HG03103 (cell line): ENCODE measurements around the gene XPO4.
"Not testable (repeated sequence)": the region's sequence is repeated elsewhere in the genome, so short reads cannot be mapped to it uniquely, and the experiment has no call there.

Experiments
- ATAC-seq: cut with Tn5 transposase; IDR thresholded peaks from one replicate; pipeline ENCODE4 v1.9.1; 2021; ENCODE audit warnings: low read depth; ENCODE audit not compliant: unreplicated experiment

The XPO4 gene

GRCh38 chr13:20902438-20903163 lies at the start of gene XPO4:
Gene XPO4 (minus strand): TSS chr13:20902746. CDS start chr13:20902738, 8 bp downstream.
- peak; percentile 96 for ATAC-seq

DNA sequence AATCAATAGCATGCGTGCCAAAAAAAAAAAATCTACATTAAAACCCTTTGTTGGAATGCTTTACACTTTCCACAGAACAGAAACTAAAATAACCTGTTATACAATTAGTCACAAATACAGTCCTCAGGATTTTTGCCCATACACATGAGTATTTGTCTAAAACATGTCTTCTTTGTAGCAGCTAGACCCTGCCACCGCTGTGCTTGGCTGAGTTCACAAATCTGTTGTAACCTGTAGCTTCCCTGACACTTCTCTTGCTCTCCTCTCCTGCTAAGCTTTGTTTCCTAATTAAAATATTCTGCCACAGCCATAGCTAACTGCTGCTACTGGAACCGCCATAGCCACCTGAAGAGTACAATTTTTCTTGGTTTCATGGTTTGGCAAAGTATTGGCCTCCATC lies 45.5 kb upstream of the XPO4 start:
- not testable (repeated sequence) for ATAC-seq

- ATAC-seq, result no peak
Measured at GRCh38 chr13:20945952-20946383, 43.4 kb upstream of the XPO4 start.

- no peak for ATAC-seq
Measured at GRCh38 chr13:20942938-20943559, 40.5 kb upstream of the XPO4 start.

GRCh38 chr13:20940511-20940910 lies 38.0 kb upstream of the XPO4 start:
- ATAC-seq, result not testable (repeated sequence)

DNA sequence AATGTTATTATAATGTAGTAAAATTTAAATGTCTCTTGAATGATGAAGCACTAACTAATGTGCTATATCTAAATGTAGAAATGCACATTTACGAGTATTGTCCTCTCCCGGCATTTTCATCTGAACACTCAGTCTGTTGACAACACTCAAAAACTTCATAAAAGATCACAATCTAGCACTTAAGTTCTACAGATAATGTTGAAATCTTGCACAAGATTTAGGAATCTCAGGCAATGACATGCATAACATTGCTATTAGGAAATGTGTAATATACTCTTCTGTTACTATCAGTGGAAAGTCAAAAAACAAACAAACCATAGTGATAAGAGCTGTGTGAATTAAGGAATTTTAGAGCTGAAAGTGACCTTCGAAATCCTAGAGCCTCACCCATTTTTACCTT lies 37.5 kb upstream of the XPO4 start:
- no peak for ATAC-seq

- no peak for ATAC-seq
Measured at GRCh38 chr13:20939662-20940061, 37.1 kb upstream of the XPO4 start.

DNA sequence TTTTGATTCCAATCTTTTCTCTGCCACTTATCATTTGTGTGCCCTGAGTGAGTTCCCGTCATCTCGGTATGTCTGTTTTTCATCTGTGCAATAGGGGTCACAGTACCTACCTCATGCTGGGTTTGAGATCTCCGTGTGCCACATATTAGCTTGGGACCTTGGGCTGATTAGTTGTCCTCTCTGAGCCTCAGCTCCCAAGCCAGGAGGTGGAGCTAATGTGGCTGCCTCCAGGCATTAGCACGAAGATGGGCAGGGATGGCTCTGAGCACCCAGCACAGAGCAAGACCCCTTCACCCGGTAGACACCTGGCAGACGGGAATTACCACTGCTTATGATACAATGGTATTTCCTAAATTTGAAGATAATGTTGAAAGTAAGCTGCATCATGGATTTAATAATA lies 35.8 kb upstream of the XPO4 start:
- no peak for ATAC-seq

DNA sequence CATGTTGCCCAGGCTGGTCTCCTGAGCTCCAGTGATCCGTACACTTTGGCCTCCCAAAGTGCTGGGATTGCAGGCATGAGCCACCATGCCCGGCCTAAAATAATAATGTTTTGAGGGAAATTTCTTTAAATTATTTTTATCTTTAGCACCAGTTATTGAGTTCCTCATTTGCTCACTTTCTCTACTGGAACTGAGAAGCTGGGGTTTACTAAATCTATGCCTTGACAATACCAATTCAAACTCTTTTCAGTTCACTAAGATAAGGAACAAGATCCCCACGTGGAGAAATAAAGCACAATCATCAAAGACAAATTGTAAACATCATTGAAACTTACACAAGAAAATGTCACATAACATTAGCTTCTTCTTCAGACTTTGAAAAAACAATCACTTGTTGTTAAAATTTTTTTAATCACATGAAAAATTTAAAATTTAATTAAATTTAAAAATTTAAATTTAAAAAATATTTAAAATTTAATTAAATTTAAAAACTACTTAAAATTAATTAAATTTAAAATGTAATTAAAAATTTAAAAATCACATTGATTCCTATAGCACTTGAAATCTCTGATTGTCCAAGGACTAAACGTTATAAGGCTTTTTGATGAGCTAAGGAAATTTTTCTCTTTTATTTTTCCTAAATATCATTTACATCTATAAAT lies 25.2 kb upstream of the XPO4 start:
- ATAC-seq, result no peak

- ATAC-seq, result not testable (repeated sequence)
Measured at GRCh38 chr13:20925395-20925790, 22.8 kb upstream of the XPO4 start.

- no peak for ATAC-seq
Measured at GRCh38 chr13:20924758-20925394, 22.3 kb upstream of the XPO4 start.

GRCh38 chr13:20923272-20923671 lies 20.7 kb upstream of the XPO4 start:
- no peak for ATAC-seq

GRCh38 chr13:20921572-20921971 lies 19.0 kb upstream of the XPO4 start:
- ATAC-seq, result no peak

- not testable (repeated sequence) for ATAC-seq
Measured at GRCh38 chr13:20915676-20916075, 13.1 kb upstream of the XPO4 start.

DNA sequence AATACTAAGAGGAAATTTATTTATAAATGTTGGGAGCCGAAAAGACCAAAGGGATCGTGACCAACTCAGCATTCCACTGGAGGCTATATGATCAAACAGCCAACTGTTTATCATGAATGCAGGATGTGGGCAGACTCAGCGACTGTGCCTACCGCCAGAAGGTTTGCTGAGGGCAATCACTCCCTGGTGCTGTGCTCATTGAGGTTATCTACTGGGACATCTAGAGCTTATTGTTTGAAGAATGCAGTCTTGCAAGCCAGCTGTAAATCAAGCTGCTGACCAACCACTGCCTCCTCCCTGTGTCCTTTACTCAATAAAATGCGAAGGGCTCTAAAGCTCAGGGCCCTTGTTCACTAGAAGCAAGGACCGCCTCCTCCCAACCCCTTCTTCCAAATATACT lies 8.5 kb upstream of the XPO4 start:
- no peak for ATAC-seq

DNA sequence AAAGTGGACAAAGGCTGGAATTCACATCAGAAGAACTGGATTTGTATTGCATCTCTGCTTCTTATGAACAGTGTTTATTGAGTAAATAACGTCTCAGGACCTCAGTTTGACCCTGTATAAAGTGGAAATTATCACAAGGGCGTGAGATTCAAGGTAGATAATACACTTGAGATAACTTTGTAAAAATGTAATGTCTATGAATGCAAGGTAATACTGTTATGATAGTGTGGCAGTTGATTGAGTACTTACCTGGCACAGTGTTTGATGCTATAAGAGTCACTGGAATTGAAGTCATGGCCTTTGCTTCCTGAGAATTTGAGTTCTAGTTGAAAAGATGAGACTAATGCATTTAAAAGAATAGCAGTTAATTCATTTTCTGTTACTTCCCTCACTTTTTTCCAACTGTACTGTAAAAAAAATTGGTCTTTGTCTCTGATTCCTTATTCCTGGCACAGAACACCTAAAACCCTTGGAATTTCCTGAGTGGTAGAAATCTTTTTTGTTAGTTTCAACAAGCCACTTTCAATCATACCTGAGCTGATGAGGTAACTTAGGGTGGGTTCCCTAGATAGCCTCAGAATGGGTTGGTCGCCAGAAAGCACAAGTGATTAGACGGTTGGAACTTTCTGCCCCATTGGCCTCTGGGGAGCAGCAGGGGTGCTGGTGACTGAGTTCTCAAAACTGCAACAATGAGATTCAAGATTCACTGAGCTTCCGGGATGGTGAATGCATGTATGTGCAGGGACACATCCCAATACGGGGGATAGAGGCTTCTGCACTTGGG lies 6.4 kb upstream of the XPO4 start:
- no peak for ATAC-seq

DNA sequence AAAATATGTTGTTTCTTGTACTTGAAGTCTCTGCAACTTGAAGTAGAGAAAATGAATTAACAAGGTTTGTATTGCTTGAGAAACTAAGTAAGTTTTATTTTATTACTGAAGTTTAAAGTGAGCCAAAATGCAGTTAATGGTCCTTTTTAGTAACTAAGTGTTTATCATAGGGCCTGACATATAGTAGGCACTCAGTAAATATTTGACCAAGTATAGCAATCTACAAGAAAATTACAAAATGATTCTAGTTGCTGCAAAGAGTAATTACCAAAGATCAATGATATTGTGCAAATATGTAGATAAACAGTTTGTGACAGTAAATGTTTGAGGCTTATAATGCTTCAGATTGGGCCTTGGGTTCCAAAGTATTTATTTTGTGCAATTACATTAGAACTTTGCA lies 2.4 kb upstream of the XPO4 start:
- no peak for ATAC-seq

DNA sequence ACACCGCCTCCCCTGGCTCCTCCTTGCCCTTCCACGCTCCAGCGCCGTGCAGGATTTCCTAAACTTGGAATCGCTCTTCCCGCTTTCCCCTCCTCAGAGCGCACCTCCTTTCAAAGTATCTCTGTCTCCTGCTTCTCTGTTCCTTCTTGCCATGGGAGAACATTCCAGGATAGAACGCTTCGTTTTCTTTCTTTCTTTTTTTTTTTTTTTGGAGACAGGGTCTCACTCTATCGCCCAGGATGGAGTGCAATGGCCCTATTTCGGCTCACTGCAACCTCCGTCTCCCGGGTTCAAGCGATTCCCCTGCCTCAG lies 574 bp upstream of the XPO4 start:
- no peak for ATAC-seq

DNA sequence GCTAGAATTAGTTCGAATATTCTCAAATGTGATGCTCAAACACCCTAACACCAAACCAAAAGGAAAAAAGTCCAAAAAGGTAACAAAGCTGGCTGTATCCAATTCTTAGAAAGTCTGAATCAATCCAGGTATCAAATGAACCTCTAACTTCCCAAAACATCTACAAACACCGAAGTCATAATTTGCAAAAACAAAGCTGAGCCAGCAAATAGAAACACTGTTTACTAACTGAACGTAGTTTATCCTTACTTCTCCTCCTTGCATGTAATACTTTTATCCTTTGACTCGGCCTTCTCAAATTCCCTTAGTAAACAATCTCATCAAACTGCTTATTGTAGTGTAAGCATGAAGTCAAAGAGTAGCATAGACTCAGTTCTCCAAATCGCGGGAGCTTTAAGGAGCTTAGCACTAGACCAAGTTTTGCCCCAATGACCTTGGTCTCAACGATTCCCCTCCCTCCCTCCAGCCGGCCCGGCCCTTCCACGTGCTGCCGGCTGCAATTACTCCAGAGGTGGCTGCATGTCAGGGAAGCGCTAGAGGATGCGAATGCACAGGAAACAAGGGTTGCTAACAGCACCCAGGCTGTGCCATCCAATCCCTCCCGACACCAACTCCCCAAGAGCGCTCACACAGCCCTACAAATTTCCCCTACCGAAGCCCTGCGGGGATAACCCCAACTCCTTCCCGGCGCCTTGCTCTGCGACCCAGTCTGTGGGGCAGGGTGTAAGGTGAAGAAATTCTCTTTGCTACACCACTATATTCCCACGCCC lies 693 bp downstream of the XPO4 start:
- ATAC-seq, result peak; percentile 17

- ATAC-seq, result no peak
Measured at GRCh38 chr13:20894245-20894644, 8.3 kb downstream of the XPO4 start.
